Vagina (tissue), 2 donors: ENCODE data around the gene PTMA. TPM values are rescaled to one million over a fixed set of nuclear protein-coding genes. Genes with fewer than 3 reads are reported as not detected.

Experiments used
- DNase-seq, 2 donors: peaks; one replicate each; pipeline ENCODE4 v3.0.0-alpha.2; 2017; ENCODE audit errors: extremely low spot score in 2 of 2
- H3K27ac ChIP-seq: fragments of 200-600 bp; sonication (generic); one replicate; pipeline ENCODE4 v1.5.1; 2019
- H3K27me3 ChIP-seq: fragments of 200-600 bp; sonication (generic); one replicate; pipeline ENCODE4 v1.5.1; 2019
- H3K36me3 ChIP-seq, 2 donors: fragments of 200-600 bp; sonication (generic); one replicate each; pipeline ENCODE4 v1.5.1; 2017 to 2019
- H3K4me1 ChIP-seq: fragments of 200-600 bp; sonication (generic); one replicate; pipeline ENCODE4 v1.5.1; 2019
- H3K4me3 ChIP-seq, 2 donors: fragments of 200-600 bp; sonication (generic); 1 replicate in 1 of 2; 2 replicates in 1 of 2; pipeline ENCODE4 v1.5.1; 2016 to 2019
- H3K9me3 ChIP-seq: fragments of 200-600 bp; sonication (generic); one replicate; pipeline ENCODE4 v1.5.1; 2019
- CTCF ChIP-seq, 3 experiments: fragments of 450-650 bp in 2 of 3; fragments of 200-600 bp in 1 of 3; sonication (generic) in 1 of 3; IDR thresholded peaks; one replicate each; pipeline ENCODE4 v1.5.1; 2017 to 2019; ENCODE audit warnings: antibody characterized with exemption in 3 of 3, mild to moderate bottlenecking in 2 of 3, moderate library complexity in 2 of 3
- POLR2A ChIP-seq, 2 donors: fragments of 450-650 bp; IDR thresholded peaks; one replicate each; pipeline ENCODE4 v1.6.1; 2017; ENCODE audit warnings: antibody characterized with exemption in 2 of 2, mild to moderate bottlenecking in 2 of 2, moderate library complexity in 2 of 2
- POLR2AphosphoS5 ChIP-seq, 2 donors: sonication (generic); formaldehyde crosslinking; IDR thresholded peaks; one replicate each; pipeline ENCODE4 v1.9.0; 2017; ENCODE audit warnings: antibody characterized with exemption in 2 of 2, mild to moderate bottlenecking in 2 of 2, low read depth in 1 of 2; ENCODE audit not compliant: insufficient read depth in 1 of 2
- intact Hi-C: fragments of 100-400 bp; cut with DNase I; formaldehyde crosslinking; loops from one replicate; pipeline ENCODE4 v1.15.1; 2023
- total RNA-seq: library from RNA; depleted of rRNA; stranded (reverse); fragments of >200 nt; gene quantifications from one replicate; pipeline ENCODE4 v1.2.3, GENCODE V29; 2016

The PTMA gene
- total RNA-seq, 1 donor from 2014 or later: 536 TPM

GRCh38 chr2:231716666-231717280 lies 8.4 kb downstream of the PTMA start:
- Histone ChIP-seq H3K36me3 (peaks cover 0 to 10% of the 10 kb centered on the region in 2 donors), H3K9me3 (no peaks in the 10 kb centered on the region), H3K4me1 (peaks cover 24% of the 10 kb centered on the region), H3K4me3 (no peak overlapping the region), H3K27me3 (no peaks in the 10 kb centered on the region), H3K27ac (no peak overlapping the region)
- intact Hi-C loops: no loop called here
- DNase-seq: no peak
- TF ChIP-seq POLR2A (IDR thresholded peaks at IDR 0.05): no peak
- TF ChIP-seq CTCF (IDR thresholded peaks at IDR 0.05): no peak
- no peak for TF ChIP-seq POLR2AphosphoS5 (IDR thresholded peaks at IDR 0.05; ENCODE audit: insufficient read depth in 1 of 2, low read depth in 1 of 2)

- intact Hi-C loops: no loop called here
- Histone ChIP-seq H3K9me3 (no peaks in the 10 kb centered on the region), H3K4me3 (no peak overlapping the region), H3K27ac (no peak overlapping the region), H3K27me3 (no peaks in the 10 kb centered on the region), H3K4me1 (peaks cover 17% of the 10 kb centered on the region), H3K36me3 (peaks cover 0 to 3% of the 10 kb centered on the region in 2 donors)
- no peak for DNase-seq
- TF ChIP-seq POLR2A (IDR thresholded peaks at IDR 0.05): no peak
- no peak for TF ChIP-seq CTCF (IDR thresholded peaks at IDR 0.05)
These were observed 9.2 kb downstream of the PTMA start for GRCh38 chr2:231717281-231718171.

- no peak overlapping the region for H3K4me3 ChIP-seq
These were observed 10.5 kb downstream of the PTMA start for GRCh38 chr2:231718799-231719198.

GRCh38 chr2:231720292-231720986 lies 12.1 kb downstream of the PTMA start:
- Histone ChIP-seq H3K4me3 (no peak overlapping the region), H3K27ac (no peak overlapping the region), H3K4me1 (no peaks in the 10 kb centered on the region), H3K36me3 (no peaks in the 10 kb centered on the region), H3K9me3 (no peaks in the 10 kb centered on the region), H3K27me3 (no peaks in the 10 kb centered on the region)
- no peak for DNase-seq
- intact Hi-C loops: no loop called here
- no peak for TF ChIP-seq CTCF (IDR thresholded peaks at IDR 0.05)
- no peak for TF ChIP-seq POLR2AphosphoS5 (IDR thresholded peaks at IDR 0.05; ENCODE audit: insufficient read depth in 1 of 2, low read depth in 1 of 2)
- no peak for TF ChIP-seq POLR2A (IDR thresholded peaks at IDR 0.05)

More at GRCh38 chr2:231718799-231719198, 10.5 kb downstream of the PTMA start:
- Histone ChIP-seq H3K27me3 (no peaks in the 10 kb centered on the region), H3K9me3 (no peaks in the 10 kb centered on the region), H3K4me1 (peaks cover 9% of the 10 kb centered on the region), H3K36me3 (no peaks in the 10 kb centered on the region), H3K27ac (no peak overlapping the region)
- no peak for DNase-seq
- no peak for TF ChIP-seq POLR2A (IDR thresholded peaks at IDR 0.05)
- TF ChIP-seq CTCF (IDR thresholded peaks at IDR 0.05): no peak
- no peak for TF ChIP-seq POLR2AphosphoS5 (IDR thresholded peaks at IDR 0.05; ENCODE audit: insufficient read depth in 1 of 2, low read depth in 1 of 2)
- intact Hi-C loops: no loop called here
